Ovary (tissue), 9 donors: Measurements from ENCODE around the gene USP11. TPM values are rescaled to one million over a fixed set of nuclear protein-coding genes. Genes with fewer than 3 reads are reported as not detected.
"Not testable (repeated sequence)": the region's sequence is repeated elsewhere in the genome, so short reads cannot be mapped to it uniquely, and the experiment has no call there.

Experiments
- DNase-seq, 5 donors: peaks; one replicate each; pipeline ENCODE4 v3.0.0-alpha.2; 2019 to 2020
- H3K27ac ChIP-seq, 2 donors: fragments of 200-600 bp; one replicate each; pipeline versions ENCODE4 v1.5.1 to v1.8.0; 2019 to 2022
- H3K27me3 ChIP-seq: fragments of 200-600 bp; one replicate; pipeline ENCODE4 v1.8.0; 2022
- H3K36me3 ChIP-seq: fragments of 200-600 bp; sonication (generic); one replicate; pipeline ENCODE4 v1.5.1; 2019
- H3K4me1 ChIP-seq: one replicate; pipeline ENCODE4 v1.8.1; 2013; ENCODE audit warnings: mild to moderate bottlenecking, moderate library complexity; ENCODE audit not compliant: insufficient read depth
- H3K4me3 ChIP-seq: fragments of 200-600 bp; sonication (generic); one replicate; pipeline ENCODE4 v1.5.1; 2017
- H3K9me3 ChIP-seq, 2 donors: fragments of 200-600 bp in 1 of 2; sonication (generic) in 1 of 2; one replicate each; pipeline versions ENCODE4 v1.5.1 to v1.8.1; 2013 to 2019; ENCODE audit warnings: mild to moderate bottlenecking in 1 of 2, moderate library complexity in 1 of 2
- EP300 ChIP-seq: sonication (generic); formaldehyde crosslinking; IDR thresholded peaks from one replicate; pipeline ENCODE4 v1.6.1; 2017; ENCODE audit warnings: antibody characterized with exemption
- POLR2A ChIP-seq: fragments of 450-650 bp; IDR thresholded peaks from one replicate; pipeline ENCODE4 v1.6.1; 2017; ENCODE audit warnings: antibody characterized with exemption, mild to moderate bottlenecking, moderate library complexity
- WGBS, 3 donors: extraction: QIAGEN DNeasy Blood & Tissue Kit in 1 of 3; methylation state at CpG; one replicate each; pipeline versions ENCODE4 v1.1.5 to v1.1.7; 2013 to 2017; 5-methylcytosine and 5-hydroxymethylcytosine counted together
- intact Hi-C, 4 donors: fragments of 100-400 bp; cut with DNase I; formaldehyde crosslinking; loops; one replicate each; pipeline versions ENCODE4 v1.11.0 to v1.15.1; 2022 to 2023
- polyA plus RNA-seq, 2 donors: library from polyadenylated mRNA; stranded (reverse); fragments of 200-250 nt in 1 of 2; fragments of 350-450 nt in 1 of 2; fragmentation: Illumina TruSeq in 1 of 2; extraction: RNeasy Lipid Tissue Mini Kit (QIAGEN cat#74804) in 1 of 2; gene quantifications; one replicate each; pipeline ENCODE4 v1.2.3, GENCODE V29; 2013 to 2014
- total RNA-seq, 7 donors: library from RNA; depleted of rRNA in 2 of 7; stranded (reverse); fragments of >200 nt in 2 of 7; fragmentation: NEBNext Ultra II Directional in 3 of 7; extraction: Animal tissue kit (Norgen Biotek cat#: 25700) in 3 of 7; gene quantifications; one replicate each; pipeline versions ENCODE4 v1.1.0 to v1.2.4, GENCODE V29; 2016 to 2023
- TF ChIP-seq, protein P1 (sequence below), 3 donors: fragments of 450-650 bp in 2 of 3; fragments of 200-600 bp in 1 of 3; IDR thresholded peaks; one replicate each; pipeline versions ENCODE4 v1.5.1 to v1.8.0; 2016 to 2022; ENCODE audit warnings: antibody characterized with exemption in 3 of 3, mild to moderate bottlenecking in 1 of 3
- donor health status: DM: no; HTN: no; CAD: no; lungs with moderate emphysema.
- donor health status: DM: no; HTN: no; CAD: no.
- donor health status: Bipolar disorder and iron deficiency.
- donor health status: DM: yes; HTN: yes; CAD: no.
- donor health status: DM: no; HTN: no; CAD: no.
- donor health status: DM: yes; HTN: yes; CAD: no.

Gene USP11
- total and polyA plus RNA-seq, 9 donors = 55.6 to 166 (median 109) TPM

DNA sequence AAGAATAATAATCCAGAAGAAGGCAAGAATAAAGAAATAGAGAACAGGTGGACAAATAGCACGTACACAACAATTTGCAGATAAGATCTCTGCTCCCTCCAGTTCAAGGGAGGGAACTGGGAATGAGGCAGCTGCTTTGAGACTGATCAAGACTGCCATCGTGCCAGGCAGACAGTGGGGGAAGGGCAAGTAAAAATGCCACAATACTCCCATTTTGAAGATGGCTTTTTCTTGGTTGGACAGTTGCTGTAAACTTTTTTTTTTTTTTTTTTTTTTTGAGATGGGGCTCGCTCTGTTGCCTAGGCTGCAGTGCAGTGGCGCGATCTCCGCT, 17.2 kb downstream of the USP11 start:
- H3K27me3 ChIP-seq = no peaks in the 10 kb centered on the region
- no peaks in the 10 kb centered on the region for H3K4me1 ChIP-seq
- no peak for DNase-seq
- no peak overlapping the region for H3K27ac ChIP-seq
- TF ChIP-seq EP300 (no peak), POLR2A (no peak)
- TF ChIP-seq, protein P1, sequence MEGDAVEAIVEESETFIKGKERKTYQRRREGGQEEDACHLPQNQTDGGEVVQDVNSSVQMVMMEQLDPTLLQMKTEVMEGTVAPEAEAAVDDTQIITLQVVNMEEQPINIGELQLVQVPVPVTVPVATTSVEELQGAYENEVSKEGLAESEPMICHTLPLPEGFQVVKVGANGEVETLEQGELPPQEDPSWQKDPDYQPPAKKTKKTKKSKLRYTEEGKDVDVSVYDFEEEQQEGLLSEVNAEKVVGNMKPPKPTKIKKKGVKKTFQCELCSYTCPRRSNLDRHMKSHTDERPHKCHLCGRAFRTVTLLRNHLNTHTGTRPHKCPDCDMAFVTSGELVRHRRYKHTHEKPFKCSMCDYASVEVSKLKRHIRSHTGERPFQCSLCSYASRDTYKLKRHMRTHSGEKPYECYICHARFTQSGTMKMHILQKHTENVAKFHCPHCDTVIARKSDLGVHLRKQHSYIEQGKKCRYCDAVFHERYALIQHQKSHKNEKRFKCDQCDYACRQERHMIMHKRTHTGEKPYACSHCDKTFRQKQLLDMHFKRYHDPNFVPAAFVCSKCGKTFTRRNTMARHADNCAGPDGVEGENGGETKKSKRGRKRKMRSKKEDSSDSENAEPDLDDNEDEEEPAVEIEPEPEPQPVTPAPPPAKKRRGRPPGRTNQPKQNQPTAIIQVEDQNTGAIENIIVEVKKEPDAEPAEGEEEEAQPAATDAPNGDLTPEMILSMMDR (IDR thresholded peaks at IDR 0.05) = no peak
- H3K9me3 ChIP-seq = peaks cover 0 to 5% of the 10 kb centered on the region in 2 donors
- intact Hi-C loops = no loop called here
- 70 to 75% (median 74%) methylated on average over 6 of the region's 6 CpGs for WGBS, 3 donors
- no peak overlapping the region for H3K4me3 ChIP-seq
- no peaks in the 10 kb centered on the region for H3K36me3 ChIP-seq

DNA sequence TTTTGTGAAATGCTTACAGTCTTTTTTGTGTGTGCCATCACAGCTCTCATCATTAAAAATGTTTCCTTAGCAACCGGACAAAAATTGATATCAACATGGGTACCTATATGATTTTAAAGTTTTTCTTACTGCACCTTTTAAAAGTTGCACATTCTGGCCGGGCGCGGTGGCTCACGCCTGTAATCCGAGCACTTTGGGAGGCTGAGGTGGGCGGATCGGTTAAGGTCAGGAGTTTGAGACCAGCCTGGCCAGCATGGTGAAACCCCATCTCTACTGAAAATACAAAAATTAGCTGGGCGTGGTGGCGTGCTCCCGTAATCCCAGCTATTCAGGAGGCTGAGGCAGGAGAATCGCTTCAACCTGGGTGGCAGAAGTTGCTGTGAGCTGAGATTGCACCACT, 24.8 kb downstream of the USP11 start:
- DNase-seq, H3K9me3 ChIP-seq, H3K27ac ChIP-seq, H3K27me3 ChIP-seq, H3K4me1 ChIP-seq, intact Hi-C loops, H3K4me3 ChIP-seq, H3K36me3 ChIP-seq: not testable (repeated sequence)
- 81 to 87% (median 82%) methylated on average over 12 of the region's 12 CpGs for WGBS, 3 donors

DNA sequence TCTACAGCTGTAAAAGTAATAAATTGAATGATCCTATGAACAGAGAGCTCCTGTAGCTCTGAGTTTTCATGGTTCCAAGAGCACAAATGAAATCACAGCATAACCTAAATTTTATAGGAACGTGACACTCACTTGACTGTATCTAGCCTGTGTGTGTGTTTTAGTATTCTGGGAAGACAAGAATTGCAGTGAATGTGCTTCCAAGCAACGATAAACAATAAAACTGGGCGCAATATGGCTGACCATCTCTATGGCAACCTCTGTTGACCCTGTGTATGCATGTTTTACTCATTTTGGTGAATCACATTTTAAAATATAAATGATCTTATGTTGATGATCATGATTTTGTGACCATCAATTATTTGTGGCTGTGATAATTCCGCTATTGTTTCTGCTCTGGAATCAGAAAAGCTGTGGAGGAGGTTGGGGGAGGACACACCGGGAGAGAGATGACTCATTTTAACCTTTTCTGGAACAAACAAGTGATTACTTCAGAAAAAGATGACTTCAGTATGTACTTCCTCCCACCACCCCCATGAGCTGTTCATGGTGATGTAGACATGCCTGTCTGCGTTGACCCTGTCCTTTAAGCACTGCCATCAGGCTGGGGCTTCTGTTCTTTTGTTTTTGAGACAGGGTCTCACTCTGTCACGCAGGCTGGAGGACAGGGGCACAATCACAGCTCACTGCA, 31.8 kb downstream of the USP11 start:
- no peak for TF ChIP-seq EP300
- TF ChIP-seq, protein P1 (IDR thresholded peaks at IDR 0.05) = no peak
- TF ChIP-seq POLR2A = no peak
- H3K9me3 ChIP-seq = no peaks in the 10 kb centered on the region
- no peaks in the 10 kb centered on the region for H3K36me3 ChIP-seq
- H3K4me1 ChIP-seq = no peaks in the 10 kb centered on the region
- no peak overlapping the region for H3K27ac ChIP-seq
- no peaks in the 10 kb centered on the region for H3K27me3 ChIP-seq
- no peak overlapping the region for H3K4me3 ChIP-seq
- no peak for DNase-seq
- 47 to 57% (median 52%) methylated on average over 7 of the region's 7 CpGs for WGBS, 3 donors
- intact Hi-C loops = no loop called here

DNA sequence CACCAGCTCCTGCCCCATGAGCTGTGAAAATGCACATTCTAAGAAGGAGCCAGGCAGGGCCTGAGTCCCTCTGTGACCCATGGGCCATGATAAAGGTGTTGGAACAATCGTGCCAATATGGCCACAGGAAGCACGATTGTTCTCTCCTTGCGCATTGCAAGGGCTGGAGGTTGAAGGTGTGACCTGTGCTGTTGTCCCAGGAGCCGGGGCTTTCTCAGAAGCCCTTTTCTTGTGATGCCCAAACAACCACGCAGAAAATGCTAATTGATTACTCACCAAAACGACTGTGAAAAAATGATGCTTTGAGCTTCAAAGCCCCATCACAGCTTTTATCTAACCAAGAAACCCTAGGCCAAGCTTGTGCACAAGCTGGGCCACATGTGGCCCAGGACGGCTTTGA, 33.8 kb downstream of the USP11 start:
- no peak for DNase-seq
- H3K36me3 ChIP-seq = no peaks in the 10 kb centered on the region

DNA sequence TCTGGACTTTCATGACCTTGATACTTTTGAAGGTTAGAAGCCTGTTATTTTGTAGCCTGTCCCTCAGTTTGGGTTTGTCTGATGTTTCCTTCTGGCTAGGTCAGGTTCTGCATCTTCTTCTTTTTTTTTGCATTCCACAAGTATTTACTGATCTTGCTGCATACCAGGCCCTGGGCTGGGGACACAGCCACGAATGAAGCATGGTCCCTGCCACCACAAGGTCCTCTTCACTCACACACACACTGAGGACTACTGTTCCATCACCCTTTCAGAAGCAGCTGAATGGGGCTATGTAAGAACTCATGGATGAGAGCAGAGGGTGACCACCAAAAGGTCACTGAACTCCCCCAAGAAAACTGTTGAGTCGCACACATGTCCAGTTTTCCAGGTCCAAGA, 39.2 kb downstream of the USP11 start:
- Histone ChIP-seq H3K27ac (no peak overlapping the region), H3K4me3 (no peak overlapping the region), H3K9me3 (no peaks in the 10 kb centered on the region), H3K36me3 (no peaks in the 10 kb centered on the region), H3K4me1 (no peaks in the 10 kb centered on the region), H3K27me3 (no peaks in the 10 kb centered on the region)
- intact Hi-C loops = no loop called here
- no peak for DNase-seq
- WGBS, 3 donors = 59 to 61% (median 59%) methylated on average over 2 of the region's 2 CpGs
- TF ChIP-seq, protein P1 (IDR thresholded peaks at IDR 0.05) = no peak
- TF ChIP-seq POLR2A (no peak), EP300 (no peak)

More for the DNA sequence above, 33.8 kb downstream of the USP11 start:
- H3K4me1 ChIP-seq = no peaks in the 10 kb centered on the region
- H3K4me3 ChIP-seq = no peak overlapping the region
- no peak for TF ChIP-seq EP300
- TF ChIP-seq POLR2A = no peak
- TF ChIP-seq, protein P1 (IDR thresholded peaks at IDR 0.05) = no peak
- H3K27me3 ChIP-seq = no peaks in the 10 kb centered on the region
- WGBS, 3 donors = 72 to 74% (median 74%) methylated on average over 7 of the region's 7 CpGs
- H3K27ac ChIP-seq = no peak overlapping the region
- no peaks in the 10 kb centered on the region for H3K9me3 ChIP-seq
- intact Hi-C loops = no loop called here
